CD4-positive, alpha-beta T cell (primary cell): ENCODE measurements around the gene PTPRN2. TPM values are rescaled to one million over a fixed set of nuclear protein-coding genes. Genes with fewer than 3 reads are reported as not detected.

Experiments used
- ATAC-seq: fragments of 200-7000 bp; cut with Tn5 transposase; one replicate; pipeline ENCODE4 v1.10.0; 2022; ENCODE audit warnings: mild to moderate bottlenecking; ENCODE audit not compliant: poor library complexity
- CTCF ChIA-PET: fragments of 350-600 bp; sonication (Branson Sonifier 250); formaldehyde crosslinking; loops from one replicate; lab custom pipeline; 2021; ENCODE audit warnings: antibody characterized with exemption, inconsistent platforms; lab: Charles Lee
- POLR2A ChIA-PET: fragments of 350-600 bp; sonication (Branson Sonifier 250); formaldehyde crosslinking; loops from one replicate; lab custom pipeline; 2021; ENCODE audit warnings: antibody characterized with exemption, inconsistent platforms; lab: Charles Lee
- DNase-seq, 14 experiments: peaks; one replicate each; pipeline ENCODE4 v3.0.0-alpha.2; 2013 to 2020; ENCODE audit warnings: mixed read lengths in 2 of 14
- H3K27ac ChIP-seq, 2 donors: one replicate each; pipeline versions ENCODE4 v1.5.1 to v1.7.0; 2013; ENCODE audit warnings: low read length in 2 of 2, low read depth in 1 of 2, mild to moderate bottlenecking in 1 of 2
- H3K27me3 ChIP-seq, 2 experiments: 1 replicate in 1 of 2; 2 replicates in 1 of 2; pipeline versions ENCODE4 v1.6.1 to v1.7.0; 2013; ENCODE audit warnings: low read length in 2 of 2, control low read depth in 1 of 2, mild to moderate bottlenecking in 1 of 2, moderate library complexity in 1 of 2; ENCODE audit not compliant: insufficient read depth in 2 of 2, control insufficient read depth in 1 of 2
- H3K36me3 ChIP-seq: one replicate; pipeline ENCODE4 v1.6.1; 2013; ENCODE audit warnings: low read length, control low read depth; ENCODE audit not compliant: insufficient read depth
- H3K4me1 ChIP-seq: one replicate; pipeline ENCODE4 v1.6.1; 2013; ENCODE audit warnings: low read length, control low read depth; ENCODE audit not compliant: insufficient read depth
- H3K4me3 ChIP-seq: one replicate; pipeline ENCODE4 v1.5.1; 2013; ENCODE audit warnings: mild to moderate bottlenecking, low read length, moderate library complexity
- H3K9me3 ChIP-seq, 2 experiments: 1 replicate in 1 of 2; 2 replicates in 1 of 2; pipeline versions ENCODE4 v1.6.1 to v1.7.0; 2013; ENCODE audit warnings: low read length in 2 of 2, mild to moderate bottlenecking in 2 of 2, control low read depth in 1 of 2, moderate library complexity in 1 of 2; ENCODE audit not compliant: control insufficient read depth in 1 of 2, insufficient read depth in 1 of 2
- H3K27ac Mint-ChIP-seq: one replicate; pipeline ENCODE4 v1.8.0; 2020; ENCODE audit warnings: mixed read lengths
- H3K27me3 Mint-ChIP-seq: one replicate; pipeline ENCODE4 v1.8.0; 2021; ENCODE audit warnings: mixed read lengths
- H3K36me3 Mint-ChIP-seq: one replicate; pipeline ENCODE4 v1.8.0; 2021; ENCODE audit warnings: low read depth, mixed read lengths
- H3K4me1 Mint-ChIP-seq: one replicate; pipeline ENCODE4 v1.8.0; 2021; ENCODE audit warnings: low read depth, mixed read lengths
- H3K4me3 Mint-ChIP-seq: one replicate; pipeline ENCODE4 v1.8.0; 2020; ENCODE audit warnings: mild to moderate bottlenecking, mixed read lengths
- H3K9me3 Mint-ChIP-seq: one replicate; pipeline ENCODE4 v1.8.0; 2020; ENCODE audit warnings: mixed read lengths
- CTCF ChIP-seq: fragments of 200-600 bp; IDR thresholded peaks from one replicate; pipeline ENCODE4 v1.8.0; 2022; ENCODE audit warnings: antibody characterized with exemption, mild to moderate bottlenecking
- intact Hi-C, 2 experiments: fragments of 100-400 bp; cut with DNase I in 1 of 2; cut with micrococcal nuclease in 1 of 2; formaldehyde crosslinking; loops; one replicate each; pipeline versions ENCODE4 v1.15.1 to v1.9.0; 2023 to 2025; cut with DNase I, micrococcal nuclease
- total RNA-seq, 174 experiments: library from RNA in 2 of 174; stranded (reverse) in 2 of 174; gene quantifications; one replicate each; pipeline ENCODE4 v1.2.3 and lab custom pipeline; 2021 to 2026

PTPRN2 gene
- total RNA-seq, 2 experiments from 2014 or later: 0.34 to 0.44 TPM

GRCh38 chr7:158120716-158121115, 466.9 kb downstream of the PTPRN2 start:
- DNase-seq (no peak), ATAC-seq (no peak)
- Histone ChIP-seq H3K9me3 (peaks cover 25 to 57% of the 10 kb centered on the region in 2 experiments), H3K27ac (no peak overlapping the region), H3K4me3 (no peak overlapping the region), H3K27me3 (no peaks in the 10 kb centered on the region), H3K36me3 (no peaks in the 10 kb centered on the region), H3K4me1 (no peaks in the 10 kb centered on the region)
- no peak for TF ChIP-seq CTCF
- Mint-ChIP-seq H3K9me3 (peaks cover 12% of the 10 kb centered on the region), H3K4me3 (no peak overlapping the region), H3K4me1 (no peaks in the 10 kb centered on the region), H3K36me3 (no peaks in the 10 kb centered on the region), H3K27me3 (no peaks in the 10 kb centered on the region), H3K27ac (no peak overlapping the region)
- CTCF ChIA-PET: no interaction called here
- POLR2A ChIA-PET: no interaction called here
- intact Hi-C loops: no loop called here

- H3K9me3 ChIP-seq: peaks cover 25 to 54% of the 10 kb centered on the region in 2 experiments
- no peak for TF ChIP-seq CTCF
- Mint-ChIP-seq H3K4me1 (no peaks in the 10 kb centered on the region), H3K4me3 (no peak overlapping the region), H3K27me3 (no peaks in the 10 kb centered on the region), H3K9me3 (peaks cover 12% of the 10 kb centered on the region), H3K27ac (no peak overlapping the region), H3K36me3 (no peaks in the 10 kb centered on the region)
- ChIA-PET POLR2A (no interaction called here), CTCF (no interaction called here)
- H3K27ac ChIP-seq: no peak overlapping the region
- no peaks in the 10 kb centered on the region for H3K27me3 ChIP-seq
- no peak for DNase-seq
- no peak for ATAC-seq
- no peaks in the 10 kb centered on the region for H3K4me1 ChIP-seq
- no peak overlapping the region for H3K4me3 ChIP-seq
- intact Hi-C loops: no loop called here
- H3K36me3 ChIP-seq: no peaks in the 10 kb centered on the region
These were observed 467.3 kb downstream of the PTPRN2 start for GRCh38 chr7:158120316-158120715.

GRCh38 chr7:158117341-158118222, 470.0 kb downstream of the PTPRN2 start:
- CTCF ChIA-PET: no interaction called here
- Histone ChIP-seq H3K9me3 (peaks cover 33 to 54% of the 10 kb centered on the region in 2 experiments), H3K4me1 (no peaks in the 10 kb centered on the region), H3K36me3 (no peaks in the 10 kb centered on the region), H3K27me3 (no peaks in the 10 kb centered on the region), H3K27ac (no peak overlapping the region), H3K4me3 (no peak overlapping the region)
- no peak overlapping the region for H3K27ac Mint-ChIP-seq
- H3K4me1 Mint-ChIP-seq: no peaks in the 10 kb centered on the region
- H3K9me3 Mint-ChIP-seq: peaks cover 16% of the 10 kb centered on the region
- no peaks in the 10 kb centered on the region for H3K27me3 Mint-ChIP-seq
- no peaks in the 10 kb centered on the region for H3K36me3 Mint-ChIP-seq
- POLR2A ChIA-PET: no interaction called here
- DNase-seq (no peak), ATAC-seq (no peak)
- H3K4me3 Mint-ChIP-seq: no peak overlapping the region
- intact Hi-C loops: no loop called here
- no peak for TF ChIP-seq CTCF
